Esophagus muscularis mucosa (tissue), 4 donors: ENCODE results near the gene SPTSSB. TPM values are rescaled to one million over a fixed set of nuclear protein-coding genes. Genes with fewer than 3 reads are reported as not detected.

ENCODE experiments used
- DNase-seq: peaks from one replicate; pipeline ENCODE4 v3.0.0-alpha.2; 2017; ENCODE audit errors: extremely low spot score
- H3K27ac ChIP-seq, 4 donors: fragments of 200-600 bp; sonication (generic); replicated peaks in 1 of 4; 1 replicate in 3 of 4; 2 replicates in 1 of 4; pipeline ENCODE4 v1.5.1; 2016 to 2019; ENCODE audit warnings: mild to moderate bottlenecking in 1 of 4
- H3K27me3 ChIP-seq, 4 donors: fragments of 200-600 bp; sonication (generic); one replicate each; pipeline versions ENCODE4 v1.5.1 to v1.6.0; 2016 to 2019
- H3K36me3 ChIP-seq, 4 donors: fragments of 200-600 bp; sonication (generic); one replicate each; pipeline ENCODE4 v1.5.1; 2016 to 2019
- H3K4me1 ChIP-seq, 4 donors: fragments of 200-600 bp; sonication (generic); one replicate each; pipeline ENCODE4 v1.5.1; 2016 to 2019
- H3K4me3 ChIP-seq, 4 donors: fragments of 200-600 bp; sonication (generic); 1 replicate in 2 of 4; 2 replicates in 2 of 4; pipeline ENCODE4 v1.5.1; 2016 to 2019; ENCODE audit warnings: mild to moderate bottlenecking in 4 of 4, moderate library complexity in 1 of 4
- H3K9me3 ChIP-seq, 4 donors: fragments of 200-600 bp; sonication (generic); 1 replicate in 3 of 4; 2 replicates in 1 of 4; pipeline ENCODE4 v1.5.1; 2016 to 2019
- CTCF ChIP-seq, 3 experiments: fragments of 200-600 bp in 2 of 3; fragments of 450-650 bp in 1 of 3; sonication (generic) in 2 of 3; IDR thresholded peaks; one replicate each; pipeline ENCODE4 v1.5.1; 2017 to 2019; ENCODE audit warnings: antibody characterized with exemption in 3 of 3, mild to moderate bottlenecking in 2 of 3, moderate library complexity in 1 of 3
- EP300 ChIP-seq: sonication (generic); formaldehyde crosslinking; IDR thresholded peaks from one replicate; pipeline ENCODE4 v1.6.1; 2017; ENCODE audit warnings: antibody characterized with exemption
- POLR2A ChIP-seq: fragments of 450-650 bp; IDR thresholded peaks from one replicate; pipeline ENCODE4 v1.6.1; 2017; ENCODE audit warnings: antibody characterized with exemption, moderate library complexity, mild to moderate bottlenecking, low read depth
- POLR2AphosphoS5 ChIP-seq, 2 donors: sonication (generic); formaldehyde crosslinking; IDR thresholded peaks; one replicate each; pipeline ENCODE4 v1.6.1; 2017; ENCODE audit warnings: antibody characterized with exemption in 2 of 2
- WGBS: methylation state at CpG from one replicate; pipeline ENCODE4 v1.1.5; 2018; 5-methylcytosine and 5-hydroxymethylcytosine counted together
- intact Hi-C: fragments of 100-400 bp; cut with DNase I; formaldehyde crosslinking; loops from one replicate; pipeline ENCODE4 v1.15.1; 2023
- total RNA-seq, 4 donors: library from RNA; depleted of rRNA; stranded (reverse); fragments of >200 nt; gene quantifications; one replicate each; pipeline versions ENCODE4 v1.1.0 to v1.2.1, GENCODE V29; 2016

Gene SPTSSB
- total RNA-seq, 4 donors from 2014 or later = 0.13 TPM; not detected in 3

GRCh38 chr3:161305095-161305991, 66.0 kb downstream of the SPTSSB start:
- no peaks in the 10 kb centered on the region for H3K4me1 ChIP-seq
- 91% methylated on average over 2 of the region's 2 CpGs for WGBS
- peaks cover 0 to 12% (median 6%) of the 10 kb centered on the region in 4 donors for H3K9me3 ChIP-seq
- no peak for TF ChIP-seq EP300
- TF ChIP-seq CTCF (IDR thresholded peaks at IDR 0.05) = peak in 2 of 3 experiments; percentile 23 to 42
- TF ChIP-seq POLR2AphosphoS5 (IDR thresholded peaks at IDR 0.05) = no peak
- no peak for TF ChIP-seq POLR2A
- H3K27me3 ChIP-seq = no peaks in the 10 kb centered on the region
- H3K27ac ChIP-seq = no peak overlapping the region
- intact Hi-C loops = no loop called here
- H3K4me3 ChIP-seq = no peak overlapping the region
- DNase-seq = no peak
- no peaks in the 10 kb centered on the region for H3K36me3 ChIP-seq

DNA sequence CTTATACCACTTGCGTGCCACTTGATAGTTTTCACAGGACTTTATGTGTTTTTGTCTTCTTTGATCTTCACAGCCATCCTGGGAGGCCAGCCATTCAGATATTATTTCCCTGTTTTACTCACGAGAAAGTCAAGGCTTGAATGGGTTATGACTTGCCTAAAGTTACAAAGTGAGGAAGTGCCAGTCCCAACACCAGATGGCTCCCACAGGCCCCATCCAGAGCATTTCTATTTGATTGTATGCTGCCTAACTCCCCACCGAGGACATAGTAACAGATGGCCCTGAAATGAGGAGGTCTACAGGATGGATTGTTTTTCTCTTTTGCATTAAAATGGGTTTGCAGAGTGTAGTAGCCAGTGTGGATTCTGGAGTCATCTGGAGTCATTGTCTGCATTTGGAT, 74.5 kb downstream of the SPTSSB start:
- Histone ChIP-seq H3K36me3 (no peaks in the 10 kb centered on the region), H3K27ac (no peak overlapping the region), H3K4me1 (no peaks in the 10 kb centered on the region), H3K27me3 (no peaks in the 10 kb centered on the region), H3K9me3 (no peaks in the 10 kb centered on the region), H3K4me3 (no peak overlapping the region)
- WGBS = 78% methylated on average over 3 of the region's 3 CpGs
- DNase-seq = no peak
- intact Hi-C loops = no loop called here
- TF ChIP-seq CTCF (IDR thresholded peaks at IDR 0.05) = no peak
- no peak for TF ChIP-seq EP300
- no peak for TF ChIP-seq POLR2A
- TF ChIP-seq POLR2AphosphoS5 (IDR thresholded peaks at IDR 0.05) = no peak

DNA sequence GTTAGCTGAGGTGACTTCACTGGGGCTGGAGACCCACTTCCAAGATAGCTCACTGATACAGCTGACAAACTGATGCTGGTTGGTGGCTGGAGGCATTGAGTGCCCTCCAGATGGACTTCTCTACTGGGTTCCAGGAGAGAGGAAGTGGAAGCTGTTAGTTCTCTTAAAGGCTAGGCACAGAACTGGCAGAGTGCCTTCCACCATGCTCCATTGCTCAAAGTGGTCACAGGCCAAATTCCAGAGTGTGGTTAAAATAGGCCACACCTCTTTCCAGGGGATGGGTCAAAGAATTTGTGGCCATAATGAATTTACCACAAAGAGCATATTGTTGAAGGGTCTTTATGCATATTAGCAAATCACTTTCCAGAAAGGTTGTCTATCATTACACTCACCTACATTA, 76.0 kb downstream of the SPTSSB start:
- DNase-seq = no peak
- Histone ChIP-seq H3K9me3 (no peaks in the 10 kb centered on the region), H3K4me1 (no peaks in the 10 kb centered on the region), H3K27ac (no peak overlapping the region), H3K27me3 (no peaks in the 10 kb centered on the region), H3K4me3 (no peak overlapping the region), H3K36me3 (no peaks in the 10 kb centered on the region)
- TF ChIP-seq EP300 (no peak), POLR2A (no peak), CTCF (IDR thresholded peaks at IDR 0.05) (no peak), POLR2AphosphoS5 (IDR thresholded peaks at IDR 0.05) (no peak)
- intact Hi-C loops = no loop called here

Other genes with a start within 250 kb of the SPTSSB start
- 10 to 100 TPM; 32.3 to 45.8 (median 40.6) TPM for gene NMD3, start 150.2 kb downstream of the SPTSSB start, total RNA-seq
- not detected for gene OTOL1, start 125.3 kb upstream of the SPTSSB start, total RNA-seq